Stimulated activated CD4-positive, alpha-beta T cell treated with anti-CD3 and anti-CD28 coated beads, Interleukin-12 subunit alpha, Interleukin-12 subunit beta, amount 100 ng/mL, for 48 hours (primary cell): Measurements from ENCODE around the gene SMIM30.

Experiments
- DNase-seq, 3 donors: peaks; one replicate each; pipeline ENCODE4 v3.0.0-alpha.2; 2020; ENCODE audit warnings: low read depth in 2 of 3, low spot score in 1 of 3

SMIM30 gene

GRCh38 chr7:113109718-113110117, 8.6 kb downstream of the SMIM30 start:
- DNase-seq: no peak

DNA sequence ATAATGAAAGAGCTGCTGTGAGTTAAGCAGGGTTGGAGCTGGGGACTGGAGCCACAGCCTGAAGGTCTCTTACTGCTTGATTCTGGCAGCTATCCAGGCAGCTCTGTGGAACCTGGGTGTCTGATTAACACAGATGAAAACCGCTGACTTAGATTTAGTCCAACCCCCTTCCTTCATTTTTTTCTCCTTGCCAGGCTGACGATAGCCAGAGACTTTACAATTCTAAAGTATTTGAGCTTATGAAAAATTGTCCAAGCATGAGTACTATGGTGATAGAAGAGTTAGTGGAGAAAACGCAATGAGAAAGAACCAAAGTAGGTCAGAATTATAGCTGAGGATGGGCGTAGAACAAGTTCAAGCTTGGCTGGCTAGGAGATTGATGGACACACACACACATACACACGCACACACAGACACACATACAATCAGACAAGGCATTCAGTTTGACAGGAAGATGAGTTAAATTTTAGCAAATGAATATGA, 18.2 kb downstream of the SMIM30 start:
- DNase-seq: no peak

DNA sequence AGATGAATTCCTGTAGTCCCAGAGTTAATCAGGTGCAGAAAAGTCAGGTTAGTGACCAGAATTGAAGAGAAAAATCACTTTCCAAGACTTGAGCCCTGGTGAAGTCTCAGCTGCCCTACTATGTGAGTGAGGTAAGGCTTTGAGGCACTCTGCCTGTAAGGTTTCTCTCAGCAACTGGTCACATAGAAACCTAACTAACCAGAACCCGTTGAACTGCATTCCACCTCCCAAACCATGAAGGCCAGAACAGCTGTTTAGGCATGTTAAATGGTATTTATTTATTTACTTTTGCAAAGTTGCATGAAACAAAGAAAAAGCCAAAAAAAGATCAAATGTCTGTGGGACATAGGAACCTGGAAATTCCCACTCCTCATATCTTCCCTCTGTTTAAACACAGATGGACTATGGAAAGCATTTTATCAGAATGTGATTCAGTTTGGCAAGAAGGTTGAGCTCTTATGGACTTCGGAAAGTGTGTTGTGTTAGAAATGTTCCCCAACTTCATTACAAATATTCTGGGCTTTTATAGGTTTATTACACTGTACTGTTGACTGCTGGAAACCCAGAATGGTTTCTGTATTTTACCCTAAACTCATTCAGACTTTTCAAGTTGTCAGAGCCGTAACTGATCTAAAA, 19.0 kb downstream of the SMIM30 start:
- no peak for DNase-seq

- DNase-seq: no peak
Measured at GRCh38 chr7:113094517-113095249, 23.7 kb downstream of the SMIM30 start.

- no peak for DNase-seq
Measured at GRCh38 chr7:113093561-113093960, 24.8 kb downstream of the SMIM30 start.

DNA sequence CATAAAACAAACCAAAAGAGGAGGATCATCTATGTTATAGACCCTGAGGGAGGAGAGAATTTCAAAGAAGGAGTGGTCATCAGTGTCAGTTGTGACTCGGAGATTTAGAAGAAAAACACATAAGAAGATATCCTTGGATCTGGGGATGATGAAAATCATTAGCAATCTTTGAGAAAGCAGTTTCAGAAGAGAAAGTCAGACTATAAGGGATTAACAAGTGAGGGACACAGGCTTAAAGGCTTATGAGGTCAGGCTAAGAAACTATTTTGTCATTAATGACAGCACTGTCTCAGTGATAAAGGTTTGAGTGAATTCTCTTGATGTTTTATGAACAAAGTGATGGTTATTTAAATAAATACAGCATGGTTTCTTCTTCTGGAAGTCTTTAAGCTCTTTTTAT, 25.6 kb downstream of the SMIM30 start:
- DNase-seq: no peak

GRCh38 chr7:113087071-113087998, 31.0 kb downstream of the SMIM30 start:
- no peak for DNase-seq

GRCh38 chr7:113086431-113086888, 31.9 kb downstream of the SMIM30 start, which contains the start of gene GPR85:
GPR85 (minus strand) TSS chr7:113086827; CDS start chr7:113084721, 2,106 bp downstream.
- peak in 2 of 3 donors; percentile 4 to 8 for DNase-seq

DNA sequence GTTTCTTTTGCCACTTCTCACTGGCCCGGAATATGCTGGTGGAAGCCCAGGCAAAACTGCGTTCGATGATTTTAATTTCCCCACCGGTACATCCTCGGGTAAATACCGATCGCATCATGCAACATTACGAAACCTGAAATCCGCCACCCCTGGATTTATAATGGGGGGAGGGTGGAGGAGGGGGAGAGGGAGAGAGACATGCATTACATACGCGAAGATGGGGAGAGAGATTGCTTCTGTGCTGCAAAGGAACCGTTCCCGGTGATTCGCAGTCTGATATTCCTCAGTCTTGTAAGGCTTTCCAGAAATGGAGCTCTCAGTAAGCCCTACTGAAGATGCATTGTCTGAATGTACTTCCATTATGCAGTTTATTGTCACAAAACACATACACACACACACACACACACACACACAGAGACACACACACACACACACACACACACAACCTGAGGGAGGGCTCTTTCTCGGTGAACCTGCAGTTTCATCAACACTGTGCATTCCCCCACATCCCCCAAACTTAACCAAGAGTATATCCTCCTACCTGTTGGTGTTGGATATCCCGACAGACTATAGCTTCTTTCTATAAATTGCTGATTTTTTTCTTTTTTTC, 32.5 kb downstream of the SMIM30 start:
- DNase-seq: no peak

- DNase-seq: no peak
Measured at GRCh38 chr7:113084496-113085172, 33.7 kb downstream of the SMIM30 start.

GRCh38 chr7:113083816-113084495, 34.4 kb downstream of the SMIM30 start:
- no peak for DNase-seq

DNA sequence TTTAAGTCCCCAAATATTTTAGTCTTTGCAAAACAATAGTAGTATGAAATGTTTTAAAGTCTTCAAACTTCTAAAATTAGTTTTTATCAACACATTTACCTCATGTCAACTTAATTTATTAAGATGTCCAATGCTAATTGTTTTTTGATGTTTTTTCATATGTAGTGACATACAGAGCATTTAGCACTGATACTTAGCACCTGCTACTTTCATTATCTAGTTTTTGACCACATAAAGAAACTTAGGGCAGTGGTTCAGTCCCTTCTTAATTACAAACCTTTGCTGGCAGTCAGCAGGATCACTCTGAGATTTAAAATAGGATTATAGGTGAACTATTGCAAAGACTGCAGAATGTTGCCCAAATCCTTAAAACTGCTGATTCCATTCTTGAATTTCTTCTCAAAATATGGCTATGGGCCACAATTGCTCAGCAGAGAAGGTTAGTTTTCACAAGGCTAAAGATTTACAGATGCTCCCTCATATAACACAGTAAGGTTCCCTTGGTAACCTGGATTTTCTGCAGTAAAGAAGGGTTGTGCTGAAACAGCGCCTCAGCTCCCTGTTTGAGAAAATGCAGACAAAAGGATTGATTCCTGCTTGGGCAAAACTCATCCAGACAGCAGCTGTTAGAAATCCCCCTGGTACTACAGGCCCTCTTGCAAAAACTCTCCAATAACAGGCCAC, 35.1 kb downstream of the SMIM30 start:
- DNase-seq: no peak

DNA sequence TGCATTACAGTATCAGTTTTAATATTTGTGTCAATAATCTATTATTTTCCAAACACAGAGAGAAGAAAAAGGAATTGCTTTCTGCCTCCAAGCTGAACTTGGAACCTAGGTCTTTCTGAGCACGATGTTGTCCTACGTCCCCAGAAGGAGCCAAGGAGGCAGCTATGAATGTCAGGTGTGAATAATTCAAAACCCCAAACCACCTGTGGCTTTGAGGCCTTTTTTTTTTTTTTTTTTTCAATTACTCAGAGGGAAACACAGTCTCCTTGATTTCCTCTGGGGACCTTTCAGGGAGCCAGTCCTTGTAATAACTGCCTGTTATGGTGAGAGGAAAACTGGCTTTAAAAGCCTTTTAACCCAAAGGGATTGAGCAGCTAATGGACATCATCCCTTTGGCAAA, 40.0 kb downstream of the SMIM30 start:
- no peak for DNase-seq

DNA sequence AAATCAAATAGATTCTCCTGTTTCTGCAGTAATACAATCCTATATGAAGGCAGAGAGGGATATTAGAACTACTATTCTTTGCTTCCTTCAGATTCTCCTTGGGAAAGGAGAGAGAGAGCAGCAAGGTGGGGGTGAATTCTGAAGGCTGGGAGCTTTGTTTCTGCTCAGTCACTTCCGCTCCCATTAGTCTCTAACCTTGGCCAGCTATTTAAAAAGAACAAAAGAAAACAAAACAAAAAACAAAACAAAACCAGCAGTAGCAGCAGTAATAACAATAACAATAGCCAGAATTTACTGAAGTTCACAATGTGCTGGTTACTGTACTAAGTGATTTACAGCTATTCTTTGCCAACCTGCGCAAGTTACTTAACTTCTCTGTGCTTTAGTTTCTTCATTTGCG, 41.7 kb downstream of the SMIM30 start:
- DNase-seq: no peak

- no peak for DNase-seq
Measured at GRCh38 chr7:113071465-113071864, 46.9 kb downstream of the SMIM30 start.
